HG03064 (cell line): ENCODE measurements around the gene JAZF1.
"Not testable (repeated sequence)": the region's sequence is repeated elsewhere in the genome, so short reads cannot be mapped to it uniquely, and the experiment has no call there.

ENCODE experiments used
- ATAC-seq: cut with Tn5 transposase; IDR thresholded peaks from one replicate; pipeline ENCODE4 v1.9.1; 2021; ENCODE audit warnings: low read depth; ENCODE audit not compliant: unreplicated experiment

JAZF1 gene

GRCh38 chr7:27899601-27900000, 281.0 kb downstream of the JAZF1 start:
- ATAC-seq = no peak

- ATAC-seq = no peak
Measured at GRCh38 chr7:27897441-27897847, 283.2 kb downstream of the JAZF1 start.

DNA sequence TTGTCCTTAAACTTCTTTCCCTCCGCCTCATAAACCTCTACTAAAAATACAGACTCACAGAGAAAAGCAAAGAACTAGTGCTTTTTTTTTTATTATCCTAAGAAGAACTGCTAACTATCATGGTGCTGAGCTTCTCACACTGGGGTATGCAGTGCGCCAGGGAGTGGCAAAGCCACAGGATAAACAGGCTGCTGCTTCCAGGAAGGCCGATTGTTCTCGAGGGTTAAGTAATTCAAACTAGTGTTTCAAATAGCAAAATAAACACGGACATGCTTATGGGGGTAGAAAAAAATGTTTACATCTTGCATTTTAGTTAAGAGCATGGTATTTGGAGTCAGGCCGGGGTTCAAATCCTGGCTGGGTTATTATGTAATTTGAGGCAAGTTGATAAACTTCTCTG, 283.6 kb downstream of the JAZF1 start:
- ATAC-seq = no peak

DNA sequence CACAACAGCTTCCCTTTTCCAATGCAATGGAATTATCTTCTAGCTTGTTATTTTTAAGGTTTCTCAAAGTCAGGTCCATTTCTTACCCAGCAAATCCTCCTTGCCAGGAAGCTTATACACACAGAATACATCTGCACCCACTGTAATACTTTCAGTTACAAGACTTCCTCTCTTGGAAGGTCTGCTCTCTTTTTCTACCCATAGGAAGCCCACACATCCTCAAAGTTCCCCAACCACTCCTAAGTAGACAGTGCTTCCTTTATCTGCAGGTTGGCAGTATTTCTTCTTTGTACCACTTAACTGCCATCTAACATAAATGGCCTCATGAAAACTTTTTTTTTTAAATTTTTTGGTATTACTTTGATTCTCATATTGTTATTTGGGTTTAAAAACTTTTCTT, 285.0 kb downstream of the JAZF1 start:
- ATAC-seq = no peak

DNA sequence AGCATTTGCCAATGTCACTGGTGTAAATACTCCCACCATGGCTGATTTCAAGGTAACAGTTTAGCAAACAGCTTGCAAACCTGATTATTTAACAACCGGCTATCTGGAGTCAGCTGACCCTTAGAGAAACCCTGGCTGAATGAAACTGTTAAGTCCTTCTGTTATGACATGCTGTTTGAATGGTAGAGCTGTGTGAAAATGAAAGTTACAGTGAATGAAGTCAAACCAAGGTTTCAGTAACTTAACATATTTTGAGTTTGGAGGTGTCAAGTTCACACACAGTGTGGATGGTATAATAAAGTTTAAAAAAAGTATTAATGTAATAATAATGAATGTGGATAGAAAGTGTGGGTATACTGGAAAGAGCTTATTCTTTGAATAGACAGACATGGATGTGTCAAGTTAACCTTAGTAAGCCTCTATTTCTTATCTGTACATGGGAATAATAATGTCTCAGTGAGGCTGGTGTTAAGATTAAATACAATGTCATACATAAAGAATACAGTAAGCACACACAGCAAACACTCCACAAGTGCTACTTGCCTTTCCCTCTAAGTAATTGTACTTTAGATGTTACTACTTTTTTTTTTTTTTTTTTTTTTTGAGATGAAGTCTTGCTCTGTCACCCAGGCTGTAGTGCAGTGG, 290.3 kb downstream of the JAZF1 start:
- peak; percentile 99 for ATAC-seq

DNA sequence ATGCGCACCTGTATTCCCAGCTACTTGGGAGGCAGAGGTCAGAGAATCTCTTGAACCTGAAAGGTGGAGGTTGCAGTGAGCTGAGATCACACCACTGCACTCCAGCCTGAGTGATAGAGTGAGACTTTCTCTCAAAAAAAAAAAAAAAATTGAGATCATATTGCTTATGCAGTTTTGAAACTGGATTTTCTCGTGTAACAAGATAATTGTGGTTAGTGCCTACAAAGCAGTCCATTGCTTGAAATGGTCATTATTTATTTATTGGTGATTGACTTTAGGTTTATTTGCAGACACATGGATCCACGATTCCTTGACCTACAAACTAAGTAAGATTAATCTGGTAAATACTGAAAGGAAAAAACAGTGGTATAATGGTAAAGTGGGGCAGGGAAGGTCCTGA, 290.8 kb downstream of the JAZF1 start:
- no peak for ATAC-seq

- no peak for ATAC-seq
Measured at GRCh38 chr7:27888736-27889135, 291.9 kb downstream of the JAZF1 start.

DNA sequence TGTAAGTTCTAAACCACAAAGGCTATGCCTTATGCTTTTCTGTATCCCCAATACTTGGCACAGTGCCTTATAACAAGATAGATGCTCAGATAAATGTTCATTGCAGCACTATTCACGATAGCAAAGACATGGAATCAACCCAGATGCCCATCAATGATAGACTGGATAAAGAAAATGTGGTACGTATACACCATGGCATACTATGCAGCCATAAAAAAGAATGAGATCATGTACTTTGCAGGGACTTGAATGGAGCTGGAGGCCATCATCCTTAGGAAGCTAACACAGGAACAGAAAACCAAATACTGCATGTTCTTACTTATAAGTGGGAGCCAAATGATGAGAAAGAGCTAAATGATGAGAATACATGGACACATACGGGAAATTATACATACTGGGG, 293.9 kb downstream of the JAZF1 start:
- ATAC-seq = not testable (repeated sequence)

GRCh38 chr7:27885652-27886051, 294.9 kb downstream of the JAZF1 start:
- ATAC-seq = no peak

GRCh38 chr7:27883696-27884095, 296.9 kb downstream of the JAZF1 start:
- ATAC-seq = no peak

DNA sequence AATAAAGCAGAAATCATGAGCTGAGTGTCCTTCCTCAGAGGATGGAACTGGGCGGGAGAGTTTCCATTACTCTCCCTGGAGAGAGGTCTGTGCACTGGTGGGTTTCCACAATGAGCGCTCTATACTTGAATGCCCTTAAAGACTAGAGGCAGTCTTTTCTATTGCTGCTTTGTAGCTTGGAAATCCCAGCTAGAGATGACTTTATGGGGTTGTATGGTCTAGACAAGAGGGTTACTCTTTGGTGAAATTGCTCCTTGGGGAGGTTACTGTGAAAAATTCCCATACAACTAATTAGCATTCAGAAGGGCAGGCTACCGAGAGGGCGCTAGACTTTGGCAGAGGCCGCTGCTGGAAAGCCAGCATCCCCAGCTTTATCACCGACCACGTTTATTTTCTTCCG, 303.8 kb downstream of the JAZF1 start:
- no peak for ATAC-seq

- no peak for ATAC-seq
Measured at GRCh38 chr7:27875832-27876231, 304.8 kb downstream of the JAZF1 start.

- no peak for ATAC-seq
Measured at GRCh38 chr7:27875061-27875460, 305.5 kb downstream of the JAZF1 start.

GRCh38 chr7:27873981-27874957, 306.3 kb downstream of the JAZF1 start:
- no peak for ATAC-seq

DNA sequence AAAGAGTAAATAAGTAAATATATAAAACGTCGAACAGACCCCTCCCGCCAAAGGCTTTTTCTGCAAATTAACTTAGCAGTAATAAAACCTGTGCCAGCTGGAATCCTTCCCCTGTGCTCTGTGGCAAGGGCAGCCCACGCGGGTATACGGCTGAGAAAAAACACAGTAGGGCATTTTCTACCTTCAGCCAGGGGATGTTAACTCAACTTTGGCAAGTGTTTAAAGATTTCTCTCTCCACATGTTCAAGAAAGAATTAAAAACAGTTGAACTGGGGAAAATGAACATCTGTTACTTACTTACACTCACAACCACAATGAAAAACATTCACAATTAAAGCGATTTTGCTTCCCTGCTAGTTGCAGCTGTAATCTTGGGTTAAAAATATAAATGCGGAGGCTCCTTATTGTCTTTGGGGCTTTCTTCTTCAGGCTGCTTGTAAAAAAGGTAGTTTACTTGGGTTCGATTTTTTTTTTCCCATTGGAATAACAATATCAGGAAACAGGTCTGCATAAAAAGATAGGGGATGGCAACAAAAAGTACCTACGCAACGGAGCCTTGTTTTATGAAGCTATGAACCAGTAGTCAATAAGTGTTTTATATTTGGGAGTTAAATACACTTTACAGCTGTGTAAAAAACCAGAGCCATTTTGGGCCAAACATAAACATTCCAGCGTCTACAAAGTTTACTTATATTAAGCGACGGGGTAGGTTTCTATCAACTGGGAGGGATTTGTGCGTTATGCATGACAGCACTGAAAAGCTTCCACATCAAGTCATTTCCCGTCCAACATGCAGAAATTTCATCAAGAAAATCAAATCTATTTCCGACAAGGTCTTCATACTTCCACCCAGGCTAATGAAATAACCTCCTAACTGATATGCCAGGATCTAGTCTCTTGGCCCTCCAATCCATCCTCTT, 308.0 kb downstream of the JAZF1 start:
- ATAC-seq = no peak

GRCh38 chr7:27871866-27872265, 308.7 kb downstream of the JAZF1 start:
- ATAC-seq = no peak

- no peak for ATAC-seq
Measured at GRCh38 chr7:27871086-27871485, 309.5 kb downstream of the JAZF1 start.

GRCh38 chr7:27870595-27870994, 310.0 kb downstream of the JAZF1 start:
- ATAC-seq = no peak

- ATAC-seq = no peak
Measured at GRCh38 chr7:27869056-27869455, 311.5 kb downstream of the JAZF1 start.

DNA sequence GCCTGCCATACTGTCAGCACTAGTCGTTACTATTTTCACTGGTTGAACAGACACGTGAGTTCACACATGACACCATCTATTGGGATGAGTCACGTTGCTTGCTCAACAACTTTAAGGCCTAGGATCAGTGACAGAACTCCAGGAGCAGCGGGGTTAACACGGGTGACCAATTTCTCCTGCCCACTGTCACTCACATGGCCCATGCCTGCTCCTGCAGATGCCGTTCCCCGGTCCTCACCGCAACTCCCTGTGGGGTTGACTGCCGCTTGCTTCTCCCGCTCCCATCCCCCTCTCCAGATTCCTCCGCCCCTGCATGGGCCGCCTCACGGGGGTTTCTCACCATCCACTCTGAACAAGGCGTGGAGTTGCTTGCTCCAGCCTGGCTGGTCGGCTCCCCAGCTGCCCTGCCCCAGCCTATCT, 312.5 kb downstream of the JAZF1 start:
- ATAC-seq = no peak
